SK-N-SH (cell line): ENCODE measurements around the gene CFAP100. TPM values are rescaled to one million over a fixed set of nuclear protein-coding genes. Genes with fewer than 3 reads are reported as not detected.

Experiments
- CTCF ChIA-PET: fragments of 300-600, 350-600 bp; formaldehyde crosslinking; extraction: SDS; loops from one replicate; lab custom pipeline; 2021; lab: Yijun Ruan, JAX
- POLR2A ChIA-PET: fragments of 350-600 bp; sonication (Branson Sonifier 250); formaldehyde crosslinking; extraction: SDS; loops from one replicate; lab custom pipeline; 2020; ENCODE audit warnings: antibody characterized with exemption, inconsistent platforms; lab: Yijun Ruan, JAX
- DNase-seq: peaks from one replicate; pipeline ENCODE4 v3.0.0; 2012
- H2AFZ ChIP-seq: fragments of 200-600 bp; sonication (generic); 2 replicates; pipeline ENCODE4 v1.8.1; 2016; ENCODE audit warnings: antibody characterized with exemption, mild to moderate bottlenecking, low read depth
- H3F3A ChIP-seq: fragments of 200-600 bp; sonication (generic); replicated peaks from 2 replicates; pipeline ENCODE3; 2016; ENCODE audit warnings: antibody characterized with exemption, mild to moderate bottlenecking; ENCODE audit not compliant: insufficient read depth
- H3K27ac ChIP-seq, 2 experiments: fragments of 200-500 bp in 1 of 2; fragments of 200-600 bp in 1 of 2; sonication (Bioruptor generic) in 1 of 2; sonication (generic), shearing (Covaris generic) in 1 of 2; 2 replicates each; pipeline versions ENCODE4 v1.5.1 to v1.6.1; 2014 to 2016; ENCODE audit warnings: low read depth in 2 of 2, inconsistent platforms in 1 of 2, low read length in 1 of 2, mild to moderate bottlenecking in 1 of 2, mixed read lengths in 1 of 2
- H3K27me3 ChIP-seq: fragments of 200-600 bp; sonication (generic), shearing (Covaris generic); 2 replicates; pipeline ENCODE4 v1.6.1; 2016; ENCODE audit warnings: mixed run types; ENCODE audit not compliant: insufficient read depth
- H3K36me3 ChIP-seq, 2 experiments: fragments of 200-500 bp in 1 of 2; fragments of 200-600 bp in 1 of 2; sonication (Bioruptor generic) in 1 of 2; sonication (generic) in 1 of 2; replicated peaks in 1 of 2; 2 replicates each; pipeline versions ENCODE3 to v1.5.1; 2014 to 2016; ENCODE audit warnings: low read length in 1 of 2, mild to moderate bottlenecking in 1 of 2; ENCODE audit not compliant: insufficient read depth in 2 of 2, control insufficient read depth in 1 of 2
- H3K4me1 ChIP-seq, 2 experiments: fragments of 200-500 bp in 1 of 2; fragments of 200-600 bp in 1 of 2; sonication (Bioruptor generic) in 1 of 2; sonication (generic), shearing (Covaris generic) in 1 of 2; 2 replicates each; pipeline versions ENCODE4 v1.5.1 to v1.6.1; 2014 to 2016; ENCODE audit warnings: low read depth in 1 of 2, low read length in 1 of 2, mixed run types in 1 of 2; ENCODE audit not compliant: insufficient read depth in 2 of 2, control insufficient read depth in 1 of 2
- H3K4me2 ChIP-seq: fragments of 200-600 bp; sonication (generic), shearing (Covaris generic); 2 replicates; pipeline ENCODE4 v1.6.1; 2017; ENCODE audit warnings: mixed run types
- H3K4me3 ChIP-seq, 2 experiments: fragments of 200-500 bp in 1 of 2; fragments of 200-600 bp in 1 of 2; sonication (Bioruptor generic) in 1 of 2; sonication (generic), shearing (Covaris generic) in 1 of 2; 2 replicates each; pipeline versions ENCODE4 v1.5.1 to v1.8.1; 2014 to 2016; ENCODE audit warnings: low read depth in 2 of 2, inconsistent platforms in 1 of 2, low read length in 1 of 2, mild to moderate bottlenecking in 1 of 2, mixed read lengths in 1 of 2, moderate library complexity in 1 of 2
- H3K79me2 ChIP-seq: fragments of 200-600 bp; sonication (generic); 2 replicates; pipeline ENCODE4 v1.8.1; 2017; ENCODE audit warnings: mild to moderate bottlenecking; ENCODE audit not compliant: insufficient read depth
- H3K9ac ChIP-seq: fragments of 200-600 bp; sonication (generic); 2 replicates; pipeline ENCODE4 v1.6.1; 2017; ENCODE audit warnings: mixed run types
- H3K9me2 ChIP-seq: fragments of 200-600 bp; sonication (generic); 2 replicates; pipeline ENCODE4 v1.6.1; 2017; ENCODE audit warnings: mixed run types
- H3K9me3 ChIP-seq: fragments of 200-600 bp; sonication (generic); 2 replicates; pipeline ENCODE4 v1.6.1; 2017; ENCODE audit warnings: mixed run types, mild to moderate bottlenecking, moderate library complexity
- H4K20me1 ChIP-seq: fragments of 200-600 bp; sonication (generic); 2 replicates; pipeline ENCODE4 v1.6.1; 2017; ENCODE audit warnings: mild to moderate bottlenecking, mixed run types; ENCODE audit not compliant: insufficient read depth
- CHD2 ChIP-seq: fragments of 150-350 bp; IDR thresholded peaks from 2 replicates; pipeline ENCODE4 v1.6.1; 2018; ENCODE audit warnings: low read length; ENCODE audit not compliant: partially characterized antibody
- EP300 ChIP-seq, 2 experiments: IDR thresholded peaks; 2 replicates each; pipeline versions ENCODE4 v1.4.0 to v1.6.1; 2012; ENCODE audit warnings: borderline replicate concordance in 1 of 2, low read depth in 1 of 2, low read length in 1 of 2
- EZH2phosphoT487 ChIP-seq: fragments of 200-600 bp; sonication (generic); IDR thresholded peaks from 2 replicates; pipeline ENCODE4 v1.6.1; 2017; ENCODE audit warnings: low read depth, mixed run types, mild to moderate bottlenecking, antibody characterized with exemption, moderate library complexity, borderline replicate concordance
- GABPA ChIP-seq: IDR thresholded peaks from 2 replicates; pipeline ENCODE4 v1.4.0; 2012; ENCODE audit warnings: low read depth, mild to moderate bottlenecking
- IRF3 ChIP-seq: fragments of 150-350 bp; IDR thresholded peaks from 2 replicates; pipeline ENCODE4 v1.6.1; 2016; ENCODE audit warnings: mild to moderate bottlenecking, low read depth, low read length
- JUND ChIP-seq: IDR thresholded peaks from 2 replicates; pipeline ENCODE4 v1.4.0; 2012
- NFIC ChIP-seq: IDR thresholded peaks from 2 replicates; pipeline ENCODE4 v1.4.0; 2012; ENCODE audit warnings: borderline replicate concordance
- PBX3 ChIP-seq: IDR thresholded peaks from 2 replicates; pipeline ENCODE4; 2012
- RAD21 ChIP-seq: IDR thresholded peaks from 2 replicates; pipeline ENCODE4 v1.6.1; 2012; ENCODE audit warnings: mild to moderate bottlenecking, low read length
- RCOR1 ChIP-seq: fragments of 150-350 bp; IDR thresholded peaks from 2 replicates; pipeline ENCODE4 v1.6.1; 2017; ENCODE audit warnings: antibody characterized with exemption, low read length
- SIN3A ChIP-seq: IDR thresholded peaks from 2 replicates; pipeline ENCODE4 v1.6.1; 2012; ENCODE audit warnings: low read depth, mild to moderate bottlenecking, low read length, moderate library complexity, borderline replicate concordance
- TEAD4 ChIP-seq: IDR thresholded peaks from 2 replicates; pipeline ENCODE4 v1.4.0; 2012; ENCODE audit warnings: mild to moderate bottlenecking, borderline replicate concordance; ENCODE audit not compliant: insufficient read depth
- USF1 ChIP-seq: IDR thresholded peaks from 2 replicates; pipeline ENCODE4 v1.4.0; 2012; ENCODE audit warnings: low read depth, borderline replicate concordance
- USF2 ChIP-seq: fragments of 150-350 bp; IDR thresholded peaks from 2 replicates; pipeline ENCODE4 v1.6.1; 2017; ENCODE audit warnings: antibody characterized with exemption, low read length, low read depth, borderline replicate concordance
- YY1 ChIP-seq: IDR thresholded peaks from 2 replicates; pipeline ENCODE4 v1.4.0; 2012; ENCODE audit warnings: low read depth, mild to moderate bottlenecking
- WGBS: methylation state at CpG from one replicate; pipeline ENCODE4 v1.1.6; 2017; ENCODE audit warnings: low lambda C conversion rate; 5-methylcytosine and 5-hydroxymethylcytosine counted together
- polyA plus RNA-seq, 3 experiments: library from polyadenylated mRNA; depleted of rRNA; stranded (reverse); fragments of >200 nt; gene quantifications; 2 replicates each; pipeline ENCODE4 v1.2.3, GENCODE V29; 2012

The CFAP100 gene
- polyA plus RNA-seq, 1 of the 3 experiments (the other 2 are of a cell fraction) = not detected

DNA sequence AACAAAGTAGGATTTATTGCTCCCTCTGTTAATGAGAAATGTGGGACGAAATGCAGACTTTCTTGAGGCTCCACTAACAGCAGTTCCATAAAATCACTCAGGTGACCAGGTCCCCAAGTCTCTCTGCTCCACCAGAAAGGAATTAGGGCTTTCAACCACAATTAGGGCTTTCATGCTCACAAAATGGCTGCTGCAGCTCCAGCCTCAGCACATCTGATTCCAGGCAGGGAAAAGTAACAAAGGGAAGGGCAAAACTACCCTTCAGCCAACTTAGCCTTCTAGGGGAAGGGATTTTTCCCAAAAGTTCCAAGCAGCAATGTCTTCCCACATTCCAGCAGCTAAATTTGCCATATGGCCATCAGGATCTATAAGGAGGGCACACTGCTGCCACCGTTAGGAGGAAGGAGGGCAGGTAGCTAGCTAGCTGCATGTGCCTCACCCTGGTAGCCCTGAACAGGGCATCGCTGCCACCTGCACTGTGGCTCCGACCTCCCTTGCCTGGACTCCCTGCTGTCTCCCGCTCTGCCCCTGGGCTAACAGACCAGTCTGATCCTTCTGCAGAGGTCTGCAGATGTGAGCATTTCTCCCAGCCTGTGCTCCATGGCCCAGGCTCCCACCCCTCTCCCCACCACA is 12.8 kb downstream of the CFAP100 start:
- no peak overlapping the region for H3K9ac ChIP-seq
- H2AFZ ChIP-seq = no peak overlapping the region
- H3K9me3 ChIP-seq = no peaks in the 10 kb centered on the region
- H3K27ac ChIP-seq = 0 out of 4 replicates have a peak overlapping the region, but pooled peaks of 1 of the 2 experiments have one; percentile 2
- H3K27me3 ChIP-seq = peaks cover 20% of the 10 kb centered on the region; the same call in 1 of the 2 replicates
- H3F3A ChIP-seq = no peaks in the 10 kb centered on the region
- H3K9me2 ChIP-seq = no peaks in the 10 kb centered on the region
- 18% methylated on average over 3 of the region's 5 CpGs for WGBS
- CTCF ChIA-PET = interaction anchor here (0.8 to 1.8 kb wide), 5 partner anchors 11 to 273 kb away, joined by 3 to 7 read pairs (median 4); partner anchors contain the start of genes CFAP100 and ZXDC
- H3K79me2 ChIP-seq = no peaks in the 10 kb centered on the region
- H4K20me1 ChIP-seq = no peaks in the 10 kb centered on the region
- peak; percentile 72 for DNase-seq
- POLR2A ChIA-PET = no interaction called here
- H3K36me3 ChIP-seq = no peaks in the 10 kb centered on the region
- peaks cover 0 to 6% of the 10 kb centered on the region in 2 experiments; a peak in 1 of 4 replicates for H3K4me1 ChIP-seq
- no peak overlapping the region for H3K4me3 ChIP-seq
- H3K4me2 ChIP-seq = no peak overlapping the region
- TF ChIP-seq EP300 (IDR thresholded peaks at IDR 0.05; ENCODE audit: borderline replicate concordance in 1 of 2, low read depth in 1 of 2, low read length in 1 of 2) = peak in 1 of 2 experiments; percentile 38; a peak in 1 of 4 replicates
- TF ChIP-seq IRF3 = no peak
- TF ChIP-seq RCOR1 = 0 out of 2 replicates have a peak, but pooled peaks have one; percentile 36
- TF ChIP-seq GABPA = no peak
- no peak for TF ChIP-seq USF1

- no peak overlapping the region for H3K27ac ChIP-seq
- H3K4me3 ChIP-seq = no peak overlapping the region
- H3K4me2 ChIP-seq = no peak overlapping the region
- H3K36me3 ChIP-seq = no peaks in the 10 kb centered on the region
- POLR2A ChIA-PET = no interaction called here
- H4K20me1 ChIP-seq = no peaks in the 10 kb centered on the region
- H3K4me1 ChIP-seq = peaks cover 0 to 6% of the 10 kb centered on the region in 2 experiments; a peak in 1 of 4 replicates
- no peaks in the 10 kb centered on the region for H3F3A ChIP-seq
- no peak overlapping the region for H3K9ac ChIP-seq
- CTCF ChIA-PET = interaction anchor here (0.8 to 1.8 kb wide), 2 partner anchors 13 to 274 kb away, joined by 3 to 5 read pairs; partner anchors contain the start of gene CFAP100
- TF ChIP-seq NFIC = no peak
- TF ChIP-seq SIN3A = no peak
- no peak for TF ChIP-seq RAD21
- TF ChIP-seq CHD2 = no peak
- TF ChIP-seq PBX3 = no peak
- TF ChIP-seq JUND = no peak
- no peak for TF ChIP-seq USF1
- no peak for TF ChIP-seq TEAD4
- TF ChIP-seq YY1 = no peak
- TF ChIP-seq GABPA = no peak
- no peak for TF ChIP-seq IRF3
- no peak for TF ChIP-seq USF2
- TF ChIP-seq EZH2phosphoT487 = no peak
- H3K79me2 ChIP-seq = no peaks in the 10 kb centered on the region
- 54% methylated on average over 5 of the region's 5 CpGs for WGBS
- no peak overlapping the region for H2AFZ ChIP-seq
- no peaks in the 10 kb centered on the region for H3K9me3 ChIP-seq
- no peak for DNase-seq
- no peaks in the 10 kb centered on the region for H3K9me2 ChIP-seq
- peaks cover 20% of the 10 kb centered on the region; the same call in 1 of the 2 replicates for H3K27me3 ChIP-seq
These were observed 13.4 kb downstream of the CFAP100 start for GRCh38 chr3:126408099-126408498.
